Measurements from ENCODE around the gene NOG. TPM values are rescaled to one million over a fixed set of nuclear protein-coding genes. Genes with fewer than 3 reads are reported as not detected.

NOG gene
- 0.39 and 1.1 TPM in 2 replicates for total RNA-seq

GRCh38 chr17:56593646-56594319 lies at the start of gene NOG:
Gene NOG (plus strand): TSS chr17:56593699. CDS start chr17:56594224, 525 bp downstream.
- DNase-seq (ENCODE audit: low read depth in 2 of 2): peak; percentile 24 to 73

GRCh38 chr17:56545106-56545505 lies 48.4 kb upstream of the NOG start:
- no peak for DNase-seq (ENCODE audit: low read depth in 2 of 2)

GRCh38 chr17:56545930-56546329 lies 47.6 kb upstream of the NOG start:
- no peak for DNase-seq (ENCODE audit: low read depth in 2 of 2)

GRCh38 chr17:56548661-56549060 lies 44.8 kb upstream of the NOG start:
- DNase-seq (ENCODE audit: low read depth in 2 of 2): no peak

GRCh38 chr17:56549501-56549900 lies 44.0 kb upstream of the NOG start:
- no peak for DNase-seq (ENCODE audit: low read depth in 2 of 2)

- no peak for DNase-seq (ENCODE audit: low read depth in 2 of 2)
These were observed 35.8 kb upstream of the NOG start for GRCh38 chr17:56557682-56558081.

GRCh38 chr17:56558088-56558487 lies 35.4 kb upstream of the NOG start:
- DNase-seq (ENCODE audit: low read depth in 2 of 2): no peak

- no peak for DNase-seq (ENCODE audit: low read depth in 2 of 2)
These were observed 23.3 kb upstream of the NOG start for GRCh38 chr17:56570199-56570598.

- DNase-seq (ENCODE audit: low read depth in 2 of 2): no peak
These were observed 22.0 kb upstream of the NOG start for GRCh38 chr17:56571456-56571855.

GRCh38 chr17:56577190-56577842 lies 16.2 kb upstream of the NOG start:
- DNase-seq (ENCODE audit: low read depth in 2 of 2): no peak

GRCh38 chr17:56577843-56578204 lies 15.7 kb upstream of the NOG start:
- no peak for DNase-seq (ENCODE audit: low read depth in 2 of 2)

GRCh38 chr17:56581635-56582627 lies 11.6 kb upstream of the NOG start:
- no peak for DNase-seq (ENCODE audit: low read depth in 2 of 2)

- DNase-seq (ENCODE audit: low read depth in 2 of 2): no peak
These were observed 9.7 kb upstream of the NOG start for GRCh38 chr17:56583772-56584171.

GRCh38 chr17:56587298-56587697 lies 6.2 kb upstream of the NOG start:
- no peak for DNase-seq (ENCODE audit: low read depth in 2 of 2)

GRCh38 chr17:56592487-56593085 lies 913 bp upstream of the NOG start:
- peak in 1 of 2 donors; percentile 55 for DNase-seq (ENCODE audit: low read depth in 2 of 2)

- peak in 1 of 2 donors; percentile 55 for DNase-seq (ENCODE audit: low read depth in 2 of 2)
These were observed 333 bp upstream of the NOG start for GRCh38 chr17:56593086-56593645.

- DNase-seq (ENCODE audit: low read depth in 2 of 2): peak in 1 of 2 donors; percentile 30
These were observed 1.0 kb downstream of the NOG start for GRCh38 chr17:56594320-56595107.

GRCh38 chr17:56595108-56595418 lies 1.6 kb downstream of the NOG start:
- DNase-seq (ENCODE audit: low read depth in 2 of 2): no peak

- peak in 1 of 2 donors; percentile 12 for DNase-seq (ENCODE audit: low read depth in 2 of 2)
These were observed 2.6 kb downstream of the NOG start for GRCh38 chr17:56595831-56596690.

Data from dermis microvascular lymphatic vessel endothelial cell (primary cell).